GM19438 (cell line): Measurements from ENCODE around the gene RELCH.
A peak's percentile ranks its signal among the peaks of the same experiment; 100 is the strongest.

Experiments
- ATAC-seq: cut with Tn5 transposase; IDR thresholded peaks from one replicate; pipeline ENCODE4 v1.9.1; 2021; ENCODE audit warnings: low read depth; ENCODE audit not compliant: unreplicated experiment

RELCH gene

GRCh38 chr18:62318228-62319180 is 131.4 kb downstream of the RELCH start:
- ATAC-seq: no peak

DNA sequence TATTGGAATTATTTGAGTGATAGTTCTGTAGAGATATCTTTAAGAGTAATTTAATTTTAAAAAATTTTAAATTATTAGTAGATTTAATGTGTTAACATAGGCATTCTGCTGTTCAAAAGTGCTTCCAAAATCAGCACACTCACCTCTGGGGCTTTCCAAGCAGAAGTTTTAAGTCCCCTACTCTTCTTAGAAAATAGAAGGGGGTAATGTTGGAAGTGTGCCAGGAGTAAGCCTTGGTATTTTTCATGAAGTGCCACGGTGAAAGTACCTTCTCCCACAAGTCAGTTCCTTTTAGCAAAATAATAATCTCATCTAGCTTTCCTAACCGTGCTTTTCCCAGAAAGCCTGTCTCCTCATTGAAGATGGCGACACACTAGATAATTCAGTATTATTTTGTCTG is 134.1 kb downstream of the RELCH start:
- ATAC-seq: no peak

DNA sequence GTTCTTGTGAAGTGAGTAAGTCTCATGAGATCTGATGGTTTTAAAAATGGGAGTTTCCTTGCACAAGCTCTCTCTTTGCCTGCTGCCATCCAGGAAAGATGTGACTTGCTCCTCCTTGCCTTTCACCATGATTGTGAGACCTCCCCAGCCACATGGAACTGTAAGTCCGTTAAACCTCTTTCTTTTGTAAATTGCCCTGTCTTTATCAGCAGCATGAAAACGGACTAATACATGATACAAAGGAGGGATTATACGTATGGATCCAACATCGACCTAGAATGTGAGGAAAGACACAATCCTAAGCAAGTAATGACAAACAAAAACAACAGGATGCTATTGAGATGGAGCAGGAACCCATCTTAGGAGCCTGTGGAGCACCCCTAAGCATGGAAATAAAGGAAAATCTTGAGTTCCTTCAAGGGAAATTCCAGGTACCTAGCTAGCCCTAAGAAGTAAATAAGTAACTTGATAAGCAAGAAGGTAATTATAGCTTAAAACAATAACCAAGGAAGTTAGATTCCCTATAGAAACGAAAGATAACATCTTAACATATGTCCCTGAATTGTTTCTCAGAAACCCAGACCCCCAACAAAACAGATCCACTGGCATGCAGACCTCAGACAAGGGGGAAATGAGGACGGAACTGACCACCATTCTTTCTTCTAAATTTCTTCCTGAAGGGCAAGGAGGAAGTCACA is 136.6 kb downstream of the RELCH start:
- no peak for ATAC-seq

- no peak for ATAC-seq
Measured at GRCh38 chr18:62324181-62324828, 137.2 kb downstream of the RELCH start.

- peak; percentile 57 for ATAC-seq
Measured at GRCh38 chr18:62324917-62325805, 138.1 kb downstream of the RELCH start, which contains the start of gene TNFRSF11A. Gene TNFRSF11A (plus strand): TSS chr18:62325310. CDS start chr18:62325353, 43 bp downstream.

DNA sequence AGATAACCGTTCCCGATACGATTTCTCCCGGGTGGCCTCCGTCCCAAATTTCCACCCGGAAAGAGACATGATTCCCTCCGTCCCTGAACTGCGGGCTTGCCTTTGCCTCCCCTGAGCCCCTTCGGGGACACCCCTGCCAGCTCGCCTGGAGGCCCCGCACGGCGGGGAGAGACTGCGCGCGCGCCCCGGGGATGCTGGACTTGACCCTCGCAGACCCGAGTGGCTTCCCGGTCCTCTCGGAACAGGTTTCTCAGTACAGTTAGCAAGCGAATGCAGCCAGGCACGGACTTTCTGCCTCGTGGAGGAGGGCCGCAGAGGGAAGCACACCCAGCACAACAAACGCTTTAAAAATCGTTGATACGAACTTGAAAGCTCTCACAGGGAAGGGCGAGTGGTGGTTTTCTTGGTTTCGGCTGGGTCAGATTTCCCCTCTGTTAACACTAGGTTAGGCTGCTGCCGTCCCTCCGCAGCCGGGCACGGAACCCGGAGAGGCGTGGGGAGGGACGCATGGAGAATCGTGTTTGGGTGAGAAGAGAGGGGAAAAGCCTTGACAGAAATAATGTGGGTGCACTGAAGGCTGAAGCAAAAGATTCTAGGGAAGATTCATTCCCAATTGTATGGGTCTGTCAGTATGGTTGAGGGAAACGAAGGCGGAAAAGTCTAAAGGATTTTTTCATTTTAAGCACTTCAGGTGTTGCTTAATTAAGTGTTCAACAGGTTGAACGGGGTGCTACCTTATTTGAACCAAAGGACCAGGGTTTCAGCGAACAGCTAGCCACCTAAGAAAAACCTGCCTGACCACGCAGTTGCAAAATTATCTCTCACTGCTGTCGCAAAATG is 139.0 kb downstream of the RELCH start:
- peak; percentile 23 for ATAC-seq

DNA sequence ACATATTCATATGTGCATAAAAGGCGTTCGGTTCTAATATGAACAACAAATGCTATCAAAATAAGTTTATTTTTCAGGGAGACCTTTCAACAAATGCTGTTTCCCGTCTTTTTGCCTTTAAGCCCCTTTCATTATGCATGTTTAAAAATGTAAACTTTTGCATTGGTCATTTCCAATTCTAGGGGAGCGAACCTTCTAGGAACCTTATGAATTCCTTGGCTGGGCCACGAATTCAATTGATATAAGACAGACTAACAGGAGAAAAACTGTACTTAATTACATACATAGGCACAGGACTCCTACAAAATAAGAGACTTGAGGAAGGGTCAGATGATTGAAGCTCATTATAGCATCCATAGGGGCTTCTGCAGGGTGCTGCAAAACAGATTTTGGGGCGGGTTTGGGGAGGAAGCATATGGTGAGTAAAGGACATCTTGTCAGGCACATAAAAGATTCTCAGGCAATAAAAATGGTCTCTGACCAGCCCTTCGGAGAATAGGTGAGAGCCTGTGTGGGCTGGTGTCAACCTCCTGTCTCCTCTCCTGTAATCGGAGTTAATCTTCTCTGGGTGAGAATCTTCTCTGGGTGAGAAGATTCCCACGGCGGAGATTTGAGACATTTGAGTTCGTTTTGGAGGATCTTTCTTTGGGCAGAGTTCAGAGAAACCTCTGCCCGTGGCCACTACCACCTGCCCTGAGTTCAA is 139.7 kb downstream of the RELCH start:
- ATAC-seq: no peak

DNA sequence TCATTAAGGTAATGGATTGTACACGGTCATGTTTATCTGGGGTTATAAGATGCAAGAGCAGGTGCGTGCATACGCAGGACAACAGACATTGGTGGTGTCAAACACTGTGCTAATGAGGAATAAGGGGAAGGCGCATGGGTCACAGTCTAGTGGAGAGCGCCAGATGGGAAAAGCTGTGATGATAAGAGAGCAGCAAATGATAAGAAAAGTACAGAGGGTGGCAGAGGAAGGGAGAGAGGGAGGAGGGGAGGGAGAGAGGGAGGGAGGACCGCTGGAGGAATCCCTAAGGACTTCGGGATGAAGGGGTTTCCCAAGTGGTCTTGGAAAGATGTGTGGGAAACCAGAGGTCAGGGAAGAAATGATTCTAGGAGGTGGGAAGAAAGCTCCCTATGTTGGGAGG is 140.9 kb downstream of the RELCH start:
- ATAC-seq: no peak

DNA sequence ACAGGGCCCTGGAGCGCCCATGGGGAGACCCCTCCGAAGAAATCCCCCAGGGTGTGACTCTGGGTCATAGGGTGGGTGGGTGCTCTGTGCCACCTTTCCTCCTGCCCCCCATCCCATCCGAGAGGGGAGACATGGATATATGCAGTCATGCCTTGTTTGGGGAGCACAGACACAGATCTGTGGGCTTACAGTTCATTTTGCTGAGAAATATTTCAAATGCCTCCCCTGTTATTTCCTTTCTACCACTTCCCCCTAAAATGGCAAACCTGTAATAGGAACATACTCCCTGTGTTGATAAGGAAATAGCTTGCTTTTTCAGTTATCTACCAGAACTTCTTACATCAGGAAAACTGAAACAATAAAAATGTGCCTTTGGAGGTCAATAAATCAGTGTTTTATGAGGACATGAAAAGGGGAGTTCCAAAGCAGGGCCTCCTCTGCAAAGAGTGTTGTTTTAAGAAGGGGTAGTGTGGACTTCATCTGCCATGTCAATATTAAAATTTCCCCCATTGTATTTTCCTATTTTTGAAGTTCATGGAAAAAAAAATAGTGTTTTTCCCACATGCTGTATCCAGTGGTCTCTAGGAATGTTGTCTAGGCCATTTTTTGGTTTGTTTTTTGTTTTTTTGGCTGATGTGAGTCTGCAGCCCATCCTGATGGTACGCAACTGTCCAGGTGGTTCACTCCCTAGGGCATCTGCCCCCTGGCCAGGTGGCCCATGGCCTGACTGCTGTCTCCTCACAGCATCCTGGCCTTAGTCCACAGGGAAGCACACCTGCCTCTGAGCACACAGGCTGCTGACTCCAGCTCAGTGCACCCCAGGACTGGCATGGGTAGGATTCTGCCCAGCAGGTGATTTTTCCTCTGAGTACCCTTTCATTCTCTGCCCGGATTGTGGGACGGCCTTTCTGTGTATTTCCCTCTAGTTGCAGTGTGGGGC is 141.8 kb downstream of the RELCH start:
- ATAC-seq: no peak

GRCh38 chr18:62329691-62330454 is 142.8 kb downstream of the RELCH start:
- ATAC-seq: peak; percentile 40

DNA sequence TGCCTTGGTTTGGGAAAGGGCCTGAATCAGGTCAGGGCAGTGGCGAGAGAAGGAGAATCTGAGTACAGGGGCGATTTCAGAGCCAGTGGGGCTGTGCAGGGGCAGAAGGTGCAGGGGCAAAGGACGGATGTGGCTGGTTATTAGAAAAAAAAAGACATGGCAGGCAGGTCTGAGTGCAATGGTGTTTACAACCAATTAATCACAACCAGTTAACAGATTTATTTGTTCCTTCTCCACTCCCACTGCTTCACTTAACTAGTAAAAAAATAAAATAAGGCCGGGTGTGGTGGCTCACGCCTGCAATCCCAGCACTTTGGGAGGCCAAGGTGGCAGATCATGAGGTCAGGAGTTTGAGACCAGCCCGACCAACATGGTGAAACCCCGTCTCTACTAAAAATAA is 143.6 kb downstream of the RELCH start:
- ATAC-seq: no peak

DNA sequence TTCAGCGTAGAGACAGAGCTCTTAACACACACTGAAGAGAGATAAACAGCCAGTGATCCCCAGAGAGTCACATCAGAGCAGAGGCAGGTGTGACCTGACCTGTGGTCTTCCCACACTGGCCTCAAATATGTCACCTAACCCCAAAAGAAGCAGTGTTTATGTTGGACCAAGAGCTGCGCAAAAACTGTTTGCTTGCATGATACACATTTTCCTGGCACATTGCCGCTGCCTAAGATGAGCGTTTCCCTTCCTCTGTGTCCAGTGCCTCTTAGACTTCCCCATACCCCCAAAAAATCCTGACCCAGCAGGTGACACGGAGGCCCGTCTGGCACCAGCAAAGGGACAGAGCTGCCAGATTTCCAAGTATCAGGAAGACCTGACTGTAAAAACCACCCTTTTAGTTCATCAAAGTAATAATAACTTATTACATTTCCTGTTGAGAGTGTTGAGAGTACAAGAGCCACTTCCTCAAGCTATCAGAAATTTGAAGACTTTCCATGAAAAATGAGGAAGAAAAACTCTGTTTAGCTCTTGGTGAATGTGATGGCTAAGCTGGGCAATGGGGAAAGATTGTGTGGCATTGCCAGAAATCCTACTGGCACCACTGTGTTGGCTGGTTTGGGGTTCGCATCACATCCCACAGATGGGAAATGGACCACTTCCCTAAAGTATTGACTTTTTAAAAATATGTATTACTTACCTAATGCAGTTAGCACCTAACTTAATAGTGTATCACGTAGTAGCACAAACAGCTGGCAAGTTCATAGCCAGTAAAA is 144.7 kb downstream of the RELCH start:
- ATAC-seq: no peak

GRCh38 chr18:62332431-62332830 is 145.4 kb downstream of the RELCH start:
- no peak for ATAC-seq

GRCh38 chr18:62332964-62333695 is 146.1 kb downstream of the RELCH start:
- ATAC-seq: no peak

DNA sequence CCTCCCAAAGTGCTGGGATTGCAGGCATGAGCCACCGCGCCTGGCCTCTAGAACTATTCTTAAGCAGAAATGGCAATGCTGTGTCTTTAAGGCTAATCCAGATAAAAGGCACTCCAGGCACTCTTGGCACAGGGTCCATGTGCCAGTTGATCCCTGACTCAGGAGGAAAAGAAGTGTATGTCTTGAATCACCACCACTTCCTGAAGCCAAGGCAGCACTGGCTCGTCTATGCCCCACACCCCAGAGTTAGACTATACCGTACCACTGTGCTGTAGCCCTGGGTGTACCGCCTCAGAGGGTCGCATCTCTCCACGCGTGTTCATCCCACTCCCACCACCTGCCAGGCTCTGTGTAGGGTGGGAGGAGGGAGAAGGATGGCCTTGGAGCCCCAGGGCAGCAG is 147.1 kb downstream of the RELCH start:
- ATAC-seq: no peak
